GM19238 (cell line): Measurements from ENCODE around the gene PCDHA1.
"Not testable (repeated sequence)": the region's sequence is repeated elsewhere in the genome, so short reads cannot be mapped to it uniquely, and the experiment has no call there.

Experiments
- DNase-seq: peaks from one replicate; pipeline ENCODE4 v3.0.0; 2011; ENCODE audit warnings: low spot score; ENCODE audit not compliant: insufficient read length

PCDHA1 gene

GRCh38 chr5:140849831-140850634 lies 64.1 kb downstream of the PCDHA1 start:
- DNase-seq = not testable (repeated sequence)

GRCh38 chr5:140855772-140856674 lies 70.1 kb downstream of the PCDHA1 start, which contains the start of gene PCDHA10:
Gene PCDHA10 (plus strand): TSS chr5:140855897. CDS start chr5:140856049, 152 bp downstream.
- no peak for DNase-seq

- no peak for DNase-seq
Observed at GRCh38 chr5:140857177-140857986, 71.4 kb downstream of the PCDHA1 start.

GRCh38 chr5:140857987-140858240 lies 72.0 kb downstream of the PCDHA1 start:
- DNase-seq = no peak

GRCh38 chr5:140862441-140863295 lies 76.7 kb downstream of the PCDHA1 start:
- no peak for DNase-seq

GRCh38 chr5:140868721-140869554 lies 83.0 kb downstream of the PCDHA1 start, which contains the start of gene PCDHA11:
Gene PCDHA11 (plus strand): TSS chr5:140868957. CDS start chr5:140869104, 147 bp downstream.
- DNase-seq = no peak

GRCh38 chr5:140869555-140869886 lies 83.6 kb downstream of the PCDHA1 start:
- no peak for DNase-seq

- DNase-seq = no peak
Observed at GRCh38 chr5:140870221-140871201, 84.6 kb downstream of the PCDHA1 start.

GRCh38 chr5:140875085-140876065 lies 89.4 kb downstream of the PCDHA1 start, which contains the start of gene PCDHA12:
Gene PCDHA12 (plus strand): TSS chr5:140875308. CDS start chr5:140875473, 165 bp downstream.
- no peak for DNase-seq

- not testable (repeated sequence) for DNase-seq
Observed at GRCh38 chr5:140876541-140877261, 90.8 kb downstream of the PCDHA1 start.

- DNase-seq = no peak
Observed at GRCh38 chr5:140877262-140877581, 91.3 kb downstream of the PCDHA1 start.

GRCh38 chr5:140881889-140882590 lies 96.1 kb downstream of the PCDHA1 start, which contains the start of gene PCDHA13:
Gene PCDHA13 (plus strand): TSS chr5:140882124. CDS start chr5:140882269, 145 bp downstream.
- DNase-seq = no peak

- no peak for DNase-seq
Observed at GRCh38 chr5:140882591-140882899, 96.6 kb downstream of the PCDHA1 start.

- no peak for DNase-seq
Observed at GRCh38 chr5:140883373-140883772, 97.4 kb downstream of the PCDHA1 start.

GRCh38 chr5:140883927-140884697 lies 98.2 kb downstream of the PCDHA1 start:
- DNase-seq = no peak
